HepG2 (cell line): Measurements from ENCODE around the gene CCL8. TPM values are rescaled to one million over a fixed set of nuclear protein-coding genes. Genes with fewer than 3 reads are reported as not detected.

Experiments used
- ATAC-seq: fragments of 200-7000 bp; cut with Tn5 transposase; 3 replicates; pipeline ENCODE4 v1.9.1; 2020; ENCODE audit warnings: mild to moderate bottlenecking, moderate library complexity
- BruUV-seq: library from RNA; stranded (reverse); fragments of 400-500 nt; replicated peaks from 2 replicates; lab custom pipeline; 2021; lab: Mats Ljungman, UMichigan
- CTCF ChIA-PET: fragments of 300-600 bp; formaldehyde crosslinking; extraction: SDS; loops from one replicate; lab custom pipeline; 2021; ENCODE audit warnings: low total read pairs, inconsistent platforms, low intra/inter-chr PET ratio; lab: Yijun Ruan, JAX
- POLR2A ChIA-PET: fragments of 350-600 bp; sonication (Branson Sonifier 250); formaldehyde crosslinking; loops from one replicate; lab custom pipeline; 2020; ENCODE audit warnings: antibody characterized with exemption, inconsistent platforms; lab: Yijun Ruan, JAX
- DNase-seq: peaks from one replicate; pipeline ENCODE4 v3.0.0-alpha.2; 2015; ENCODE audit warnings: low spot score
- FAIRE-seq: peaks from 3 replicates; lab custom pipeline; 2011; peaks lifted over from hg19 to GRCh38; lab: Jason Lieb, UNC
- H2AFZ ChIP-seq: one replicate; pipeline ENCODE4 v1.6.1; 2011; ENCODE audit warnings: low read length, inconsistent platforms
- H3K27ac ChIP-seq: fragments of 300-600 bp; 3 replicates; pipeline ENCODE4 v1.8.0; 2011; ENCODE audit warnings: mixed run types, mild to moderate bottlenecking, mixed read lengths, low read length, inconsistent platforms; ENCODE audit not compliant: insufficient read depth; ENCODE audit errors: extremely low read length
- H3K27me3 ChIP-seq, 2 experiments: fragments of 200-600 bp in 1 of 2; 2 replicates in 1 of 2; 3 replicates in 1 of 2; pipeline versions ENCODE4 v1.6.0 to v1.8.0; 2011; ENCODE audit warnings: low read length in 2 of 2, mild to moderate bottlenecking in 2 of 2, moderate library complexity in 2 of 2, inconsistent platforms in 1 of 2; ENCODE audit not compliant: insufficient read depth in 2 of 2, control insufficient read depth in 1 of 2
- H3K36me3 ChIP-seq, 2 experiments: fragments of 200-600 bp in 1 of 2; replicated peaks in 1 of 2; 2 replicates in 1 of 2; 3 replicates in 1 of 2; pipeline versions ENCODE4 v1.5.1 to v1.8.0; 2011; ENCODE audit warnings: low read length in 2 of 2, inconsistent platforms in 1 of 2; ENCODE audit not compliant: insufficient read depth in 2 of 2, control insufficient read depth in 1 of 2
- H3K4me1 ChIP-seq: 2 replicates; pipeline ENCODE4 v1.5.1; 2012; ENCODE audit warnings: low read length, inconsistent platforms; ENCODE audit not compliant: insufficient read depth
- H3K4me2 ChIP-seq: 2 replicates; pipeline ENCODE4 v1.6.0; 2011; ENCODE audit warnings: low read depth, low read length, inconsistent platforms
- H3K4me3 ChIP-seq, 3 experiments: fragments of 200-600 bp in 1 of 3; sonication (generic), shearing (Covaris generic) in 1 of 3; replicated peaks in 1 of 3; 2 replicates each; pipeline ENCODE4 v1.5.1; 2011 to 2016; ENCODE audit warnings: low read length in 3 of 3, inconsistent platforms in 2 of 3, low read depth in 2 of 3, mild to moderate bottlenecking in 2 of 3, control low read depth in 1 of 3, mixed read lengths in 1 of 3; ENCODE audit not compliant: insufficient read depth in 1 of 3
- H3K79me2 ChIP-seq: one replicate; pipeline ENCODE4 v1.6.1; 2011; ENCODE audit warnings: low read length, inconsistent platforms; ENCODE audit not compliant: insufficient read depth
- H3K9ac ChIP-seq: 2 replicates; pipeline ENCODE4 v1.6.0; 2011; ENCODE audit warnings: mild to moderate bottlenecking, low read depth, low read length, inconsistent platforms; ENCODE audit not compliant: insufficient read depth
- H3K9me3 ChIP-seq: 2 replicates; pipeline ENCODE4 v1.5.1; 2012; ENCODE audit warnings: mild to moderate bottlenecking, low read length
- H4K20me1 ChIP-seq: 2 replicates; pipeline ENCODE4 v1.6.0; 2011; ENCODE audit warnings: inconsistent platforms, mild to moderate bottlenecking, low read length, moderate library complexity; ENCODE audit not compliant: insufficient read depth
- GATA4 ChIP-seq: sonication (generic); IDR thresholded peaks from 2 replicates; pipeline ENCODE4 v1.6.1; 2016; ENCODE audit warnings: antibody characterized with exemption, low read depth, borderline replicate concordance
- HMGA1 ChIP-seq: sonication (generic); formaldehyde crosslinking; conservative IDR thresholded peaks from 2 replicates; pipeline ENCODE4 v1.4.0; 2020; ENCODE audit warnings: missing genetic modification reagents
- IKZF5 ChIP-seq: IDR thresholded peaks from 2 replicates; pipeline ENCODE4 v1.6.1; 2018; ENCODE audit warnings: missing genetic modification reagents, mild to moderate bottlenecking, missing compliant biosample characterization
- IRF1 ChIP-seq: sonication (generic); formaldehyde crosslinking; IDR thresholded peaks from 2 replicates; pipeline ENCODE4 v1.4.0; 2020; ENCODE audit warnings: low read depth, mild to moderate bottlenecking, missing genetic modification reagents
- MAFG ChIP-seq: sonication (generic); formaldehyde crosslinking; IDR thresholded peaks from 2 replicates; pipeline ENCODE4 v1.5.1; 2020; ENCODE audit warnings: mild to moderate bottlenecking, missing genetic modification reagents
- MYC ChIP-seq: sonication (generic); formaldehyde crosslinking; IDR thresholded peaks from 2 replicates; pipeline ENCODE4 v1.9.0; 2021; ENCODE audit warnings: missing genetic modification reagents, borderline replicate concordance
- NCOR1 ChIP-seq: fragments of 200-600 bp; sonication (generic); IDR thresholded peaks from 2 replicates; pipeline ENCODE4 v1.7.0; 2017; ENCODE audit warnings: antibody characterized with exemption, low read length, borderline replicate concordance
- POGK ChIP-seq: sonication (generic); formaldehyde crosslinking; conservative IDR thresholded peaks from 2 replicates; pipeline ENCODE4 v1.8.0; 2022; ENCODE audit warnings: mild to moderate bottlenecking, moderate library complexity, missing genetic modification reagents
- POLR2G ChIP-seq: fragments of 200-400 bp; formaldehyde crosslinking; IDR thresholded peaks from 2 replicates; pipeline ENCODE4 v1.6.1; 2018; ENCODE audit warnings: mild to moderate bottlenecking, low read depth, low read length, moderate library complexity
- SAFB2 ChIP-seq: sonication (generic); formaldehyde crosslinking; IDR thresholded peaks from 2 replicates; pipeline ENCODE4 v1.5.1; 2020; ENCODE audit warnings: missing genetic modification reagents, low read depth, mild to moderate bottlenecking, borderline replicate concordance
- SP1 ChIP-seq, 2 experiments: fragments of 450-650 bp in 1 of 2; sonication (generic) in 1 of 2; formaldehyde crosslinking in 1 of 2; IDR thresholded peaks; 2 replicates each; pipeline versions ENCODE4 v1.4.0 to v1.6.1; 2016 to 2020; ENCODE audit warnings: missing genetic modification reagents in 1 of 2
- TEAD3 ChIP-seq: optimal IDR thresholded peaks from 2 replicates; pipeline ENCODE3; 2016; ENCODE audit warnings: borderline replicate concordance
- ZKSCAN1 ChIP-seq: fragments of 150-350 bp; IDR thresholded peaks from 2 replicates; pipeline ENCODE4 v1.6.1; 2014; ENCODE audit warnings: low read length
- ZNF17 ChIP-seq: sonication (generic); formaldehyde crosslinking; IDR thresholded peaks from 2 replicates; pipeline ENCODE4 v1.5.0; 2020; ENCODE audit warnings: mild to moderate bottlenecking, missing genetic modification reagents
- ZNF333 ChIP-seq: sonication (generic); formaldehyde crosslinking; IDR thresholded peaks from 2 replicates; pipeline ENCODE4 v1.4.0; 2020; ENCODE audit warnings: mild to moderate bottlenecking, missing genetic modification reagents, borderline replicate concordance
- ZNF362 ChIP-seq: sonication (generic); formaldehyde crosslinking; IDR thresholded peaks from 2 replicates; pipeline ENCODE4 v1.4.0; 2020; ENCODE audit warnings: missing genetic modification reagents, mild to moderate bottlenecking, borderline replicate concordance
- ZNF605 ChIP-seq: sonication (generic); formaldehyde crosslinking; IDR thresholded peaks from 2 replicates; pipeline ENCODE4 v1.8.0; 2022; ENCODE audit warnings: mild to moderate bottlenecking, missing genetic modification reagents
- ZNF703 ChIP-seq: sonication (generic); formaldehyde crosslinking; IDR thresholded peaks from 2 replicates; pipeline ENCODE4 v1.5.1; 2020; ENCODE audit warnings: missing genetic modification reagents, mild to moderate bottlenecking, moderate library complexity, borderline replicate concordance
- ZNF782 ChIP-seq: sonication (generic); formaldehyde crosslinking; IDR thresholded peaks from 2 replicates; pipeline ENCODE4 v1.4.0; 2020; ENCODE audit warnings: missing genetic modification reagents, mild to moderate bottlenecking, borderline replicate concordance
- WGBS: methylation state at CpG from one replicate; pipeline ENCODE4 v1.1.6; 2017; ENCODE audit warnings: low lambda C conversion rate; 5-methylcytosine and 5-hydroxymethylcytosine counted together
- in situ Hi-C: cut with HindIII; loops from 2 replicates; pipeline ENCODE4 v1.10.0; 2017; ENCODE audit warnings: low pct_unique_long_range_greater_than_20kb; ENCODE audit not compliant: extremely low pct_ligation_motif_present
- intact Hi-C: fragments of 100-400 bp; cut with micrococcal nuclease; formaldehyde crosslinking; loops from one replicate; pipeline ENCODE4 v1.10.0; 2022; ENCODE audit not compliant: unreplicated experiment
- polyA plus RNA-seq, 8 experiments: library from polyadenylated mRNA; depleted of rRNA in 3 of 8; stranded (reverse) in 7 of 8; unstranded in 1 of 8; fragments of >200 nt; fragmentation: Illumina TruSeq in 4 of 8; extraction: Trizol in 4 of 8; gene quantifications; 2 replicates each; pipeline versions ENCODE4 v1.2.1 to v1.2.3, GENCODE V29; 2011 to 2016; ENCODE audit warnings: low read depth in 4 of 8, missing spikeins in 1 of 8, mixed read lengths in 1 of 8; ENCODE audit not compliant: insufficient read depth in 1 of 8
- total RNA-seq, 5 experiments: library from RNA; depleted of rRNA; stranded (reverse); fragments of >200 nt; fragmentation: Illumina TruSeq; extraction: Trizol; gene quantifications; 2 replicates each; pipeline ENCODE4 v1.2.3, GENCODE V29; 2016; ENCODE audit warnings: low read depth in 1 of 5
- TF ChIP-seq, protein P1 (sequence below): sonication (generic); formaldehyde crosslinking; IDR thresholded peaks from 2 replicates; pipeline ENCODE4 v1.4.0; 2020; ENCODE audit warnings: missing genetic modification reagents, low read depth, mild to moderate bottlenecking, borderline replicate concordance

Gene CCL8
- total and polyA plus RNA-seq, 2 of the 13 experiments (the other 11 are each of a cell fraction or from before 2014, with no cell fraction given), result not detected

GRCh38 chr17:34337701-34338100 lies 18.5 kb downstream of the CCL8 start:
- FAIRE-seq, result no peak
- in situ Hi-C loops, result no loop called here

More at GRCh38 chr17:34337701-34338100, 18.5 kb downstream of the CCL8 start:
- H3K9me3 ChIP-seq, result no peaks in the 10 kb centered on the region
- no peak overlapping the region for H3K4me2 ChIP-seq
- H2AFZ ChIP-seq, result no peak overlapping the region
- intact Hi-C loops, result no loop called here
- WGBS, result 0% methylated on average over 1 of the region's 1 CpG
- CTCF ChIA-PET, result no interaction called here
- TF ChIP-seq ZNF362 (CRISPR knock-in tag), result no peak
- no peak for TF ChIP-seq GATA4
- no peak for TF ChIP-seq HMGA1
- no peak for TF ChIP-seq MAFG (CRISPR knock-in tag)
- TF ChIP-seq IRF1 (CRISPR knock-in tag), result no peak
- TF ChIP-seq SAFB2 (CRISPR knock-in tag), result no peak
- no peak for TF ChIP-seq ZKSCAN1
- no peak for TF ChIP-seq IKZF5 (CRISPR knock-in tag)
- no peak for TF ChIP-seq ZNF782 (CRISPR knock-in tag)
- TF ChIP-seq, protein P1, sequence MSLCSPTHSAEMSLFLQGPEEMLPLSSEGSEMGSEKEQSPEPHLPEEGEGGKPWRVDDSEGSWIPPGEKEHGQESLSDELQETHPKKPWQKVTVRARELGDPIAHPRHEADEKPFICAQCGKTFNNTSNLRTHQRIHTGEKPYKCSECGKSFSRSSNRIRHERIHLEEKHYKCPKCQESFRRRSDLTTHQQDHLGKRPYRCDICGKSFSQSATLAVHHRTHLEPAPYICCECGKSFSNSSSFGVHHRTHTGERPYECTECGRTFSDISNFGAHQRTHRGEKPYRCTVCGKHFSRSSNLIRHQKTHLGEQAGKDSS (CRISPR knock-in tag), result no peak
- TF ChIP-seq TEAD3 (CRISPR knock-in tag), result no peak
- no peak for TF ChIP-seq MYC (CRISPR knock-in tag)
- no peak for TF ChIP-seq POGK (CRISPR knock-in tag)
- TF ChIP-seq ZNF17 (CRISPR knock-in tag), result no peak
- no peak for TF ChIP-seq NCOR1
- TF ChIP-seq ZNF703 (CRISPR knock-in tag), result no peak
- no peak for TF ChIP-seq ZNF605 (CRISPR knock-in tag)
- no peak for TF ChIP-seq POLR2G
- no peak for TF ChIP-seq SP1 (IDR thresholded peaks at IDR 0.05)
- TF ChIP-seq SP1 (CRISPR knock-in tag; IDR thresholded peaks at IDR 0.05), result no peak
- no peak for TF ChIP-seq ZNF333 (CRISPR knock-in tag)
- no peak overlapping the region for H3K9ac ChIP-seq
- BruUV-seq, result no TSS peak
- no peaks in the 10 kb centered on the region for H3K36me3 ChIP-seq
- ATAC-seq, result no peak
- no peak overlapping the region for H3K27ac ChIP-seq
- no peaks in the 10 kb centered on the region for H3K27me3 ChIP-seq
- DNase-seq, result no peak
- H3K4me3 ChIP-seq, result no peak overlapping the region
- no peaks in the 10 kb centered on the region for H4K20me1 ChIP-seq
- no peaks in the 10 kb centered on the region for H3K79me2 ChIP-seq
- POLR2A ChIA-PET, result no interaction called here
- no peaks in the 10 kb centered on the region for H3K4me1 ChIP-seq
